ENCODE results near the gene GIGYF1.
"Not testable (repeated sequence)": the region's sequence is repeated elsewhere in the genome, so short reads cannot be mapped to it uniquely, and the experiment has no call there.

The GIGYF1 gene

DNA sequence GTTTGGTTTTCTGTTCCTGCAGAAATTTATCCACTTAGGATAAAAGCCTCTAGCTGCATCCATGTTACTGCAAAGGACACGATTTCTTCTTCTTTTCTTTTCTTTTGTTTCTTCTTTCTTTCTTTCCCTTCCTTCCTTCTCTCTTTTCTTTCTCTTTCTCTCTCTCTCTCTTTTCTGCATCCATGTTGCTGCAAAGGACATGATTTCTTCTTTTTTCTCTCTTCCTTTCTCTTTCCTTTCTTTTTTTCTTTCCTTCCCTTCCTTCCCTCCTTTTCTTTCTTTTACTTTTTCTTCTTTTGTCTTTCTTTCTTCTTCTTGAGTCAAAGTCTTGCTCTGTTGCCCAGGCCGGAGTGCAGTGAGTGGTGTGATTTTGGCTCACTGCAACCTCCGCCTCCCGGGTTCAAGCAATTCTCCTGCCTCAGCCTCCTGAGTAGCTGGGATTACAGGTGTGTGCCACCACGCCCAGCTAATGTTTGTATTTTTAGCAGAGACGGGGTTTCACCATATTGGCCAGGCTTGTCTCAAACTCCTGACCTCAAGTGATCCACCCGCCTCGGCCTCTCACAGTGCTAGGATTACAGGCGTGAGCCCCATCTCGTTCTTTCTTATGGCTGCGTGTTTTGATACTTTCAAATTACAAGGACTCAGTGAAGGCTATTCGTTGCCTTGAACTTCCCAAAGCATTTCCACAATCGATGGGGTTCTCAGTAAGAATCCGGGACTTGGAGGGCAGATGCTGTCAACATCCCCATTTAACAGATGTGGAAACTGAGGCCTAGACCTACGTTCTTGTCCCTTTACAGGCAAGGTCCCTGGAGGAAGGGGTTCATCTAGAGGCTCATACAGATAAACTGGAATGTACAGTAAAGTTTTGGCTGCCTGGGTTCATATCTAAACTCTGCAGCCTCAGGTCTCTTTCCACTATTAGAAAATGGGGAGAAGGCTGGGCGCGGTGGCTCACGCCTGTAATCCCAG lies 22.4 kb downstream of the GIGYF1 start:
- DNase-seq (ENCODE audit: low read depth), result no peak

DNA sequence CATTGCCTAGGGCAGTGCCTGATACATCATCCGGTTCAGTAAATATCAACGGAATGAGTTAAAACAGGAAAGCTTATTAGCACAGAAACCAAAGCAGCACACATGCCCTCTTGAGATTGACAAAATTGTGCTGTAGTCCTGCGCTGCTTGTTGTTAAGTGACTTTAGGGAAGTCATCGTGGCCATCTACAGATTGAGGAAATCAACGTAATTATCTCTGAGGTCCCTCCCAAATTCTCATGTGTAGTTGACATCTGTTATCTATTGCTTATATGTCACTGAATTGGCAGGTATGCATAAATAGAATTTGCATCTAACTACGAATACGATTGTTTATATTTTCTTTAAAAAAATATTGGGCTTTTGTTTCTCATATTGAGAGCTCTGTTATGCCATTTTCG lies 24.0 kb downstream of the GIGYF1 start:
- DNase-seq (ENCODE audit: low read depth), result no peak

DNA sequence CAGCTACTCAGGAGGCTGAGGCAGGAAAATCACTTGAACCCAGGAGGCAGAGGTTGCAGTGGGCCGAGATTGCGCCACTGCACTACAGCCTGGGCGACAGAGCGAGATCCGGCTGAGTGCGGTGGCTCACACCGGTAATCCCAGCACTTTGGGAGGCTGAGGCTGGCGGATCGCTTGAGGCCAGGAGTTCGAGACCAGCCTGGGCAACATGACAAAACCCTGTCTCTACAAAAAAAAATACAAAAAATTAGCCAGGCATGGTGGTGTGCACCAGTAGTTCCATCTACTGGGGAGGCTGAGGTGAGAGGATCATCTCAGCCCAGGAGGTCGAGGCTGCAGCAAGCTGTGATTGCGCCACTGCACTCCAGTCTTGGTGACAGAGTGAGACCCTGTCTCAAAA lies 24.9 kb downstream of the GIGYF1 start:
- not testable (repeated sequence) for DNase-seq (ENCODE audit: low read depth)

DNA sequence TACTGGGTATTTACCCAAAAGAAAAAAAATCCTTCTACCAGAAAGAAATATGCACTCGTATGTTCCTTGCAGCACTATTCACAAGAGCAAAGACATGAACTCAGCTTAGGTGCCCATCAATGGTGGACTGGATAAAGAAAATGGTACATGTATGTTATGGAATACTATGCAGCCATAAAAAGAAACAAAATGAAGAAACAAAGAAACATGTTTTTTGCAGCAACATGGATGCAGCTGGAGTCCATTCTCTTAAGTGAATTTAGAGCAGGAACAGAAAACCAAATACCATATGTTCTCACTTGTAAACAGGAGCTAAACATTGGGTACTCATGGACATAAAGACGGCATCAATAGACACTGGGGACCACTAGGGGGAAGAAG lies 26.0 kb downstream of the GIGYF1 start:
- DNase-seq (ENCODE audit: low read depth), result no peak

DNA sequence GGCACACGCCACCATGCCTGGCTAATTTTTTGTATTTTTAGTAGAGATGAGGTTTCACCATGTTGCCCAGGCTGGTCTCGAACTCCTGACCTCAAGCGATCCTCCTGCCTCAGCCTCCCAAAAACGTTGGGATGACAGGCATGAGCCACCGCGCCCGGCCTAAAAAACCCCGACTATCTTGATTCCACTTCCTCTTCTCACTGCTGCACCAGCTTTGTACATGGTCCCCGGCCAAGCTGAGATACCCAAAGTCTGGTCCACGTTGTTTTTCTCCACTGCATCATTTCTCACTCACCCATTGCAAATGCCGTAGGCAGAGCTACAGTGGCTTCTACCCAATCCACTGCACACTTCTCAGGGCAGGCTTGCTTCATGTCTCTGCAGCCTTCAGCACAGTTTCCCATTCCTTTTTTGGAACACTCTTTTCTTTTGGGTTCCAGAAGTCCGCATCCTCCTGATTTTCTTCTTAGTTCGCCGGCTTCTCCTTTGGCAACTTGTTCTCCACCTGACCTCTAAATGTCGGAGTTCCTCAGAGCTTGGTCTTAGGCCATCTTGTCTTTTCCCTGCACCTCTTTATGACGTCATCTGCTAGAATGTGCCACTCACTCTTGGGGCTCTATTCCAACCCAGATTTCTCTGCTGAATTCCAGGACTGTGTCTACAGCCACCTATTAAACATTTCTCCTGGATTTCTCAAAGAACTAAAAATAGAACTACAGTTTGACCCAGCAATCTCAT lies 26.6 kb downstream of the GIGYF1 start:
- no peak for DNase-seq (ENCODE audit: low read depth)

DNA sequence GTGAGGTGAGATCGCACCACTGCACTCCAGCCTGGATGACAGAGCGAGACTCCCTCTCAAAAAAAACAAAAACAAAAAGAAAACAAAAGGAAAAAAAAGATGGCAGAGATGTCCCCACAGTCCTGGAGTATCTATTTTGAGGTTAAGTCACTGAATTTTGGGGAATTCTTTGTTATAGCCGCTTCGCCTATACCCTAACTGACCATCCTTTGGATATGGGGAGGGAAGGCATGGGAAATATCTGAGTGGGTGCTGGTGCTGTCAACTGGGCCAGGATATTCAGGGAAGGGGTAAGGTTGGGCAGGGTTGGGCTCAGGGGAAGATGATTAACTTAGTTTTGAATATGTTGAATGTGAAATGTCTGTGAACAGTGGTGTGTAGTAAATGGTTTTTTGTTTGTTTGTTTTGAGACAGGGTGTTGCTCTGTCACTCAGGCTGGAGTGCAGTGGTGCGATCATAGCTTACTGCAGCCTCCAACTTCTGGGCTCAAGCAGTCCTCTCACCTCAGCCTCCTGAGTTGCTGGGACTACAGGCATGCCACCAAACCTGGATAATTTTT lies 28.8 kb downstream of the GIGYF1 start:
- DNase-seq (ENCODE audit: low read depth), result no peak

DNA sequence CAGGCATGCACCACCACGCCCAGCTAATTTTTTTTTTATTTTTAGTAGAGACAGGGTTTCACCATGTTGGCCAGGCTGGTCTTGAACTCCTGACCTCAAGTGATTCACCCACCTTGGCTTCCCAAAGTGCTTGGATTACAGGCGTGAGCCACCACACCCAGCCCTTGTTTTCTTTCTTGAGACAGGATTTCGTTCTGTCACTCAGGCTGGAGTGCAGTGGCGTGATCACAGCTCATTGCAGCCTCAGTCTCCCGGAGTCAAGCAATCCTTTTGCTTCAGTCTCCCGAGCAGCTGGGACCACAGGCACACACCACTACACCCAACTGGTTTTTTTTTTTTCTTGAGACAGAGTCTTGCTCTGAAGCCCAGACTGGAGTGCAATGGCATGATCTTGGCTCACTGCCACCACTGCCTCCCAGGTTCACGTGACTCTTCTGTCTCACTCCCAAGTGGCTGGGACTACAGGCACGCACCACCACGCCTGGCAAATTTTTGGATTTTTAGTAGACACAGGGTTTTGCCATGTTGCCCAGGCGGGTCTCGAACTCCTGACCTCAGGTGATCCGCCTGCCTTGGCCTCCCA lies 31.8 kb downstream of the GIGYF1 start:
- not testable (repeated sequence) for DNase-seq (ENCODE audit: low read depth)

DNA sequence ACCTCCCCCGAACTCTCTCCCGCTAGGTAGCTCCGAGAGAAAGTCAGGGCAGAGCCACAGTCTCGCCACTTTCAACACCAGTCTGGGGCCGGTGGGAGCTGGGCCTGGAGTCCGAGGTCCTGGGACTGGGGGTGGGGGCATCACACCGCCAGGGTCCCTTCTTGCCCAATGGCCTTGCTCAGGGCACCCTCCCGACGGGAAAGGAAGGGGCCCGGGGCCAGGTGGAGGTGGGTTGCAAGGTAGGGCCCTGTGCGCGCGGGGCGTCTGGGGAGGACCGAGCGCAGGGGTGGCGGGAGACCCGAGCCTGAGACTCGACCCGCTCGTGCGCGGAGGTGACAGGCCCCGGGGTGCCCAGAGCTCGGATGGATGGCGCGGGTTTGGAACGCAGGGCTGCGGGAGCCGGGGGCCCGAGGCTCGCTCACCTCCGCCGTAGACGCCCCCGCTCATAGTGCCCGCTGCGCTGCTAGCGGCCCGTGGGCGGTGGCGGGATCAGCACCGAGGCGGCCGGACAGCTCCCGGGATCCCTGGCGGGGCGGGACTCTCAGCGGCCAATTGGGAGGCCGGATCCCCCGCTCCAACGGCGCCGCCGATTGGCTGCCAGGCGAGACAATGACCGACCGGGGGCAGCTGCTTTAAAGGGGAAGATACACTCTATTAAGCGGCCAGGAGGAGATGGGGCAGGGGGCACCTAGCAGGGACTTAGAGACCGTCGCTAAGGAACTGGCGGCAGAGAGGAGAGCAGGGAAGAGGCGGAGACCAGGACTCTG lies 38.0 kb downstream of the GIGYF1 start, which contains the start of gene ACTL6B:
TSS of gene ACTL6B (minus strand) at position 541 of the 767 bp plus-strand sequence. CDS start at position 447, 94 bp downstream.
- peak; percentile 43 for DNase-seq (ENCODE audit: low read depth)

DNA sequence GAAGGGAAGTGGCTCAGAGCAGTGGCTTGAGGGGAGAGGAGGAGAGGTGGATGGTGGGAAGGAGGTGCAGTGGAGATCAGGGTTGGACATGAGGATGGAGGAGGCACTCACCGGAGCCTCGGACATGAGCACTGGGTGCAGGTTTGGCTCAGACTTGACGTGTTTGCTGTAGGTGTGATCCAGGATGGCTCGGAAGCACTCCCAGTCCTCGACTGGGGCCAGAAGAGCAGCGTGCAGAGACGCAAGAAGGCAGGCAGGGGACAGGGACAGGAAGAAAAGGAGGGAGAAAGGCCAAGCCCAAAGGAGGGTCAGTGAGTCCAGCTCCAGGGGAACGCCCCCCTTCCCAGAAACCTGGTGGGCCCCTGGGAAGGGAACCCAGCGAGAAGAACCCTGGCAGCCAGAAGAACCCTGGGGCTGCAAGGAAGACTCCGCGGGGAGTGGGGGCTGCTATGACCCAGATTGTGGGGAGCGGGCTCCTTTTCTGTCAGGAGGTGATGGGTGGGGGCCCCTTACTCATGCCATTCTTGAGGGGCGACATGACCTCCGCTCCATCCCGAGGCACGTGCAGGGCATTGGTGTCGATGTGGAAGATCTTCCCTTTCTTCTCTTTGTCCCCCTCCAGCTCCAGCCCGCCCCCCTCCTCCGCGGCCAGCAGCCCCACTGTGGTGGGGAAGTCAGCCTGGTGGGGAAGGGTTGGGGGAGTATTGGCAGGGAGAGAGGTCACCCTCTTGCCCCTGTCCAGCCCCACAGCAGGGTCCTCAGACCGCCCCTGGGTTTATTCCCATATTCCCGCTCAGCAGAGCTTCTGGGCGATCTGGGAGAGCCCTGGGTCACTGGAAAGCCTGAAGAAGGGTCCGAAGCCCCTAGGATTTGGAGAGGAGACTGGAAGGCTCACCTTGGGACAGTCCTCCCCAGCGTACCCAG lies 38.9 kb downstream of the GIGYF1 start:
- DNase-seq (ENCODE audit: low read depth), result no peak

DNA sequence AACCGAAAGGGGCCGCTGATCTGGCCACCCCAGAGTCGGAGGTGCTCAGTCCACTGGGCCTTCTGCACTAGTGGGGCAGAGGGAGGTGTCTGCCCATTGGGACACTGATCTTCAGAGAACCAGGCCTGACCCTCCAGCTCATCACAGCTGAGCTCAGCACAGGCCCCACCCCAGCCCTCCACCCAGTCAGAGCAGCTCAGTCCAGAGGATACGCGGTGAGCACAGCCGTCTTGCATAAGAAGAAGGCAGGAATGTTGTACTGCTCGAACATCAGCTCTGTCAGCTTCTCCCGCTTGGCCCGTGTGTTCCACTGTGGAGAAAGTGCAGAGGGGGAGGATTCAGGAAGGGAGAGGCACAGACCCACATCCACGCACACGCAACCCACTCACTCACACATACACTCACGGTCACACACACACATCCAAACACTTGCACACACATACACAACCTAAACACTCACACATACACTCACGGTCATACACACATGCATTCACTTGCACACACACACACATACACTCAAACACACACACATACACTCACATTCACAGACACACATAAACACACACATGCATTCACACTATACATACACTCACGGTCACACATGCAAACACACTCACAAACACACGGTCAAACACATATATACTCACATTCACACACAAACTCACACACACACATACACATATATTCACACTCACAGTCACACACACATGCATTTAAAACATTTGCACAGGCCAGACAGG lies 44.1 kb downstream of the GIGYF1 start:
- DNase-seq (ENCODE audit: low read depth), result no peak

DNA sequence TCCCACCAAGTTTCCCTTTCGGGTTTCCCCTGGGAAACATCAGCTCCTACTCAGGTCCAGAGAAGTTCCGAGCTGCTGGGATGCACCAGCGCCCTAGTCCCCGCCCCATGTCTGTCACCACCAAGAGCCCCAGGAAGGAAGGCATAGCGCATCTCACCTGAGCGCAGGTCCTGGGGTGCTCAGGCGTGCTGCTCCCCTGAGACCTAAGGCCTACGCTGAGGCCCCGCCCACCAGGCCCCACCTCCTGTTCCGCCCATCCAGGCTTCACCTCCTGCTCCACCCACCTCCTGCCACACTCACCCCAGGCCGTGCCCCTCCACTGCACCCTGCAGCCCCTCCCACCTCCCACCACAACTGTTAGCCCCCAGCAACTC lies 51.5 kb downstream of the GIGYF1 start:
- DNase-seq (ENCODE audit: low read depth), result no peak

DNA sequence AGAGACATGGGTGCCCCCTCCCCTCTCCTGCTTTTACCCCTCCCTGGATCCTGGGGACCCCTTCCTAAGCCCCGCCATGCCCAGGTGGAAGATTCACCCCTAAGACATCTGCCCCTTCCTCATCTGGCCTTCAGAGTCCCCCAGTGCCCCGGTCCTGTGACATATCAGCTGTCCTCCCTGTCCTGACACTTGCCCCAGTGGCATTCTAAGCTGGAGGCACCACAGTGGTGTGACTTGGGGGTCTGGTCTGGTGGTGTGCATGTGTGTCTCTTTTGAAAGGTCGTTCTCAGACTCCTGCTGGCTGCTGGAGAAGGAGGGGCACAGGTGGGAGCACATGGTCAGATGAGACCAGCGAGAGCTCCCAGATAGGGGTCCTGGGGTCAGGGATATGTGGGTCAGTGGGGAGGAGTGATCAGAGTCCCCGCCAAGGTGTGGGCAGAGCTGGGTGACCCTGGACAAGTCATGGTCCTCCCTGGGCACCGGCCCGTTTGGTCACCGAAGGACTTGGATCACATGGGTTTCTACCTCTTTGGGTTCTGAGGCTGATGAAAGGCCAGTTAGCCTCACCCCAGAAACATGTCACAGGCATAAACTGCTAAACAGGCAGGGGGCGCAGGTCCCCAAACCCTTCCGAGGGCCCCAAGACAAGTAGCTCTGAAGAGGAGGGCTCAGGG lies 52.1 kb downstream of the GIGYF1 start:
- DNase-seq (ENCODE audit: low read depth), result no peak

DNA sequence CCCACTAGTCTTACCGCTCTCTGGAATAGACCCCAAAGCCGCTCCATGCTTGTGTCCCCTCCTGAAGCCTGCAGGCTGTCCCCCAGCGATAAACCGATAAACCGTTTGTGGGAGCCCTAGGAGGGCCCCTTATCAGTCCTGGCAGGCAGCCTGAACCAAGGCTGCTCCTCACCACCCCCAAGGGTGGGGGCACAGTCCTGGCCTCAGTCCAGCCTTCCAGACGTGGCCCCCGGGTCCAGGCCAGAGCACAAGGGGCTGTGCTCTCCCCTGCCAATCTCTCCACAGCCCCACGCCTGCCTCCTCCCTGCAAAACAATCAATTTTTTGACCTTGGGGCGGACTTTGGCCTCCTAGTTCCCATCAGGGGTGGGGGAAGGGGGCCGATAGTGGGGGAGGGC lies 52.6 kb downstream of the GIGYF1 start, which contains the start of gene TFR2:
TSS of gene TFR2 (minus strand) at position 90 of the 397 bp plus-strand sequence. CDS start at position 47, 43 bp downstream.
- DNase-seq (ENCODE audit: low read depth), result no peak

DNA sequence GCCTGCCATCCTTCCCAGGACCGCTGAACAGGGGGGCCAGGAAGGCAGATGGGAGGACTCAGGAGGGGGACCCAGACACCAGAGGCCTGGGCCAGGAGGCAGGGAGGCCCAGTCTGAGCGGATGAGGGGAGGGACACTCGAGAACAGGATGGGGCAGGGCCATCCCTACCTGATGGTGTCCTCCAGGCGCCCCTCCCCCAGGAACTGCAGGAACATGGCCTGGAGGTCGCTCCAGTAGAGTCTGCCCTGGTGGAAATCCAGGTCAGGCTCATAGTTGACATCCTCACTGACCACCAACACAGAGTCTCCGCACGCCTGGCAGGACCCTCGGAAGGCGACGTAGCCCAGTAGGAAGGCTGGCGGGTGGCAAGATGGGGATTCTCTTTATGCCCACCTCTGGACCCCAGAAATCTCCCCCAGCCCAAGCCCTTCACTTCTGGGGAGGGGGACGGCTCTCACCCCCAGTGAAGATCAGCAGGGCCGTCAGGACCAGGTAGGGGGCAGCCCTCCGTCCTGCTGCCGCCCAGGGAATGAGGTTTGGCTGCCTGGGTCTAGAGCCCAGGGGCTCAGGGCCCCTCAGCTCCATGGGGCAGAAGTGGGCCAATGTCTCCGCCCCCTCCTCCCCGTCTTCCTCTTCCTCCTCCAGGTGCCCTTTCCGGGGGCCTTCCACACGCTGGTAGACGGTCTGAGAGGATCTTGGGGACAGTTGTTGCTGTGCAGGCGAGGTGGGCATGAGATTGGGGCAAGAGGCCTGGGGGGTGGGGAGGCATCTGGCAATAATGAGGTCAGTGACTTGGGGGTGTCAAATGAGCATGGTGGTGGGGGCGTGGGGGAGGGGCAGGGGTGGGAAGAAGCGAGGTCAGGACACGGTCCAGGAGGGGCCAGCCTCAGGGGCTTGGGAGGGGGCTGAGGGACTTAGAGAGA lies 53.3 kb downstream of the GIGYF1 start:
- no peak for DNase-seq (ENCODE audit: low read depth)

DNA sequence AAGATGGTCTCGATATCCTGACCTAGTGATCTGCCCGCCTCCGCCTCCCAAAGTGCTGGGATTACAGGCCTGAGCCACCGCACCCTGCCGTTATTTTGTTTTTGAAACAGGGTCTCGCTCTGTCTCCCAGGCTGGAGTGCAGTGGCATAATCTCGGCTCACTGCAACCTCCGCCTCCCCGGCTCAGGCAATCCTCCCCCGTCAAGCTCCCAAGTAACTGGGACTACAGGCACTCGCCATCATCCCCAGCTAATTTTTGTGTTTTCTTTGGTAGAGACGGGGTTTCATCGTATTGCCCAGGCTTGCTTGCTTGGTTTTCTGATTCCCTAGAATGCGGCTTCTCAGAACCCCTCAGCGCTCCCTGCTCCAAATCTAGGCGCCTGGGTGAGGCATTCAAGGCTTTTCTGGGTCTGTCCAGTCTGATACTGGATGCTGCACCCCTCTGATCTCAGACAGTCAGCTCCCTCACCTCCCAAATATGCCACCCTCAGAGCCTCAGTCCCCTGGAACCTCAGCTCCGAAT lies 54.0 kb downstream of the GIGYF1 start:
- no peak for DNase-seq (ENCODE audit: low read depth)

DNA sequence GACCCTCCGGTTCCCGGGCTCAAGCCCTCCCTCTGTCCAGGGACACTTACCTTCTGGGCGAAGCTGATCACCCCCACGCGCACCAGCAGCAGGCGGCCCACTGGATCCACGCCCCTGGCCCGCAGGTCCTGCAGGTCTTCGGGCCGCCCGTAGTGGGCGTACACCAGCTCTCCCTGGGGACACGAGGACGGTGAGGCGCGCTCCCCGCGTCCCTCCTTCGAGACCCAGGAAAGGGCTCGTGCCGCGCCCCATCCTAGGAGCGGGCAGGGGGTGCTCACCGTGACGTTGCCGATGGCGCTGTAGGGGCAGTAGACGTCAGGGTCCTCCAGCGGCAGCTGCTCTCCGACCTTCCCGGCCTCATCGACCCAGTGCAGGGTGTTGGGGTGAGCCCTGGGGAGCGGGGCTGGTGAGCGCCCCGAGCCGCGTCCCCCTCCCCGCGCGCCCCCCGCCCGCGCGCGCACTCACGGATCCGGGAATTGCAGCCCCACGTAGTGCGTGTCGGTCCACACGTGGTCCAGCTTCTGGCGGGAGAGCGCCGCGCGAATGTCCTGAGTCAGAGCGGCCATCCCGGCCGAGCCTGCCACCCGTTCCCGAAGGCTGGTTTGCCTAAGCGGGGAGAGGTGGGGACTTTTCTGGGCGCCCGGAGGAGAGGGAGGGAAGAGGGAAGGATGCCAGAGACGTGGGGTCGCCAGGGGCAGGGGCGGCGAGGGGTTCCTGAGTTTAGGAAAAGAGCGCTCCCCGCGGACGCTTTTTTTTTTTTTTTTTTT lies 60.9 kb downstream of the GIGYF1 start:
- DNase-seq (ENCODE audit: low read depth), result peak; percentile 55

DNA sequence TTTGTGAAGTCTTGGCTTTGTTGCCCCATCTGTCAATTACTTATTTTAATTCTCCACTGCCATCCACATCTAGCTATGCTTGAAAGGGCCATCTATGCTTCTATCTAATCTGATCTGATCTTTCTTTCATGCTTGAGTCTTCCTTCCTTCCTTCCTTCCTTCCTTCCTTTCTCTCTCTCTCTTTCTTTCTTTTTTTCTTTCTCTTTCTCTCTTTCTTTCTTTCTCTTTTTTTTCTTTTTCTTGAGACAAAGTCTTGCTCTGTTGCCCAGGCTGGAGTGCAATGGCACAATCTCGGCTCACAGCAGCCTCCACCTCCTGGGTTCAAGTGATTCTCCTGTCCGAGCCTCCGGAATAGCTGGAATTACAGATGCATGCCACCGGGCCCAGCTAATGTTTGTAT lies 64.0 kb downstream of the GIGYF1 start:
- no peak for DNase-seq (ENCODE audit: low read depth)
